Breast epithelium (tissue), 4 donors: ENCODE results near the gene DNAJC2. TPM values are rescaled to one million over a fixed set of nuclear protein-coding genes. Genes with fewer than 3 reads are reported as not detected.

Source experiments
- DNase-seq, 2 donors: peaks; one replicate each; pipeline ENCODE4 v3.0.0-alpha.2; 2019; ENCODE audit warnings: low spot score in 2 of 2
- H3K27ac ChIP-seq, 2 donors: fragments of 200-600 bp; sonication (generic) in 1 of 2; one replicate each; pipeline ENCODE4 v1.5.1; 2016 to 2019; ENCODE audit warnings: mild to moderate bottlenecking in 1 of 2
- H3K27me3 ChIP-seq, 2 donors: fragments of 200-600 bp; sonication (generic) in 1 of 2; one replicate each; pipeline versions ENCODE4 v1.5.1 to v1.6.0; 2017 to 2019; ENCODE audit warnings: control low read depth in 1 of 2, mild to moderate bottlenecking in 1 of 2
- H3K36me3 ChIP-seq: fragments of 200-600 bp; one replicate; pipeline ENCODE4 v1.5.1; 2019
- H3K4me1 ChIP-seq, 2 donors: fragments of 200-600 bp; sonication (generic); one replicate each; pipeline ENCODE4 v1.5.1; 2016 to 2019; ENCODE audit warnings: control low read depth in 1 of 2
- H3K4me3 ChIP-seq, 3 donors: fragments of 200-600 bp; sonication (generic); 1 replicate in 2 of 3; 2 replicates in 1 of 3; pipeline ENCODE4 v1.5.1; 2016 to 2019; ENCODE audit warnings: mild to moderate bottlenecking in 3 of 3, moderate library complexity in 2 of 3
- H3K9me3 ChIP-seq, 2 donors: fragments of 200-600 bp; sonication (generic) in 1 of 2; one replicate each; pipeline ENCODE4 v1.5.1; 2016 to 2019; ENCODE audit warnings: control low read depth in 1 of 2
- POLR2A ChIP-seq: fragments of 450-650 bp; IDR thresholded peaks from one replicate; pipeline ENCODE4 v1.6.1; 2016; ENCODE audit warnings: antibody characterized with exemption, mild to moderate bottlenecking, moderate library complexity
- POLR2AphosphoS5 ChIP-seq, 3 donors: sonication (generic); formaldehyde crosslinking; IDR thresholded peaks; one replicate each; pipeline ENCODE4 v1.6.1; 2017; ENCODE audit warnings: antibody characterized with exemption in 3 of 3
- intact Hi-C: fragments of 100-400 bp; cut with DNase I; formaldehyde crosslinking; loops from one replicate; pipeline ENCODE4 v1.15.1; 2023; ENCODE audit warnings: low total_unique reads
- total RNA-seq, 3 donors: library from RNA; depleted of rRNA; stranded (reverse); fragments of >200 nt; gene quantifications; one replicate each; pipeline ENCODE4 v1.1.0, GENCODE V29; 2016
- TF ChIP-seq, protein P1 (sequence below), 3 donors: fragments of 450-650 bp; IDR thresholded peaks; one replicate each; pipeline ENCODE4 v1.5.1; 2016 to 2017; ENCODE audit warnings: antibody characterized with exemption in 3 of 3, mild to moderate bottlenecking in 3 of 3, moderate library complexity in 3 of 3

The DNAJC2 gene
- total RNA-seq, 3 donors from 2014 or later: 12.8 to 26.1 (median 21.3) TPM

DNA sequence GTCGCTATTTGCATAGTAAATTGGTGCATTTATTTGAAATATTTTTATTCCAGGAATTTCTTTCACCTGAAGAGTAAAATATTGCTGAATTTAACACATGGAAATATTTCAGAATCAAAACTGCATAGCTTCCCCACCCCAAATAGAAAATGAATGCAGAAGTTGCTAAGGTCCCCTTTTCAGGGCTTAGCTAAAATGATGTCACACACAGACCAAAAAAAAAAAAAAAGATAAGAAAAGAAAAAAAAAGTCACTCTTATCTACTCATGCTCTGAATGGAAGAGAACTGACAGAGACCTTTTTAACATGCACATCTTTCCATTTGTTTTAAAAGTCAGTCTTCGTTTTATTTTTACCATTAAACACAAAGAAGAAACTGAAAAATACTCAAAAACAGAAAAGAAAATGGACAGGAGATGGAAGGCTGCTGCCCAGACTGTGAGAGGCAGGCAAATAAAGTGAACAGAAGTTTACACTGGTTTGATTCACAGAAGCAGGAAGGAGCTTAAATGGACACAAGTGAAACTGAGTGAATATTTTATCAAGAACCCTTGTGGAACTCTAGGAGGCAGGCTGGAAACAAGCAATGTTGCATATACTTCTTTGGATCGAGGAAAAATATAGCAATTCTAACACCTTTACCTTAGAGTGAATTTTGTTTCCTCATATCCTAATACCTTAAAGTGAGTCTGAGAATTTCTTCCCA, 34.9 kb upstream of the DNAJC2 start:
- Histone ChIP-seq H3K36me3 (no peaks in the 10 kb centered on the region), H3K27me3 (no peaks in the 10 kb centered on the region), H3K4me3 (no peak overlapping the region), H3K27ac (no peak overlapping the region), H3K4me1 (no peaks in the 10 kb centered on the region), H3K9me3 (no peaks in the 10 kb centered on the region)
- intact Hi-C loops: no loop called here
- TF ChIP-seq POLR2A: no peak
- TF ChIP-seq, protein P1, sequence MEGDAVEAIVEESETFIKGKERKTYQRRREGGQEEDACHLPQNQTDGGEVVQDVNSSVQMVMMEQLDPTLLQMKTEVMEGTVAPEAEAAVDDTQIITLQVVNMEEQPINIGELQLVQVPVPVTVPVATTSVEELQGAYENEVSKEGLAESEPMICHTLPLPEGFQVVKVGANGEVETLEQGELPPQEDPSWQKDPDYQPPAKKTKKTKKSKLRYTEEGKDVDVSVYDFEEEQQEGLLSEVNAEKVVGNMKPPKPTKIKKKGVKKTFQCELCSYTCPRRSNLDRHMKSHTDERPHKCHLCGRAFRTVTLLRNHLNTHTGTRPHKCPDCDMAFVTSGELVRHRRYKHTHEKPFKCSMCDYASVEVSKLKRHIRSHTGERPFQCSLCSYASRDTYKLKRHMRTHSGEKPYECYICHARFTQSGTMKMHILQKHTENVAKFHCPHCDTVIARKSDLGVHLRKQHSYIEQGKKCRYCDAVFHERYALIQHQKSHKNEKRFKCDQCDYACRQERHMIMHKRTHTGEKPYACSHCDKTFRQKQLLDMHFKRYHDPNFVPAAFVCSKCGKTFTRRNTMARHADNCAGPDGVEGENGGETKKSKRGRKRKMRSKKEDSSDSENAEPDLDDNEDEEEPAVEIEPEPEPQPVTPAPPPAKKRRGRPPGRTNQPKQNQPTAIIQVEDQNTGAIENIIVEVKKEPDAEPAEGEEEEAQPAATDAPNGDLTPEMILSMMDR (IDR thresholded peaks at IDR 0.05): no peak
- no peak for TF ChIP-seq POLR2AphosphoS5 (IDR thresholded peaks at IDR 0.05)
- DNase-seq: no peak

DNA sequence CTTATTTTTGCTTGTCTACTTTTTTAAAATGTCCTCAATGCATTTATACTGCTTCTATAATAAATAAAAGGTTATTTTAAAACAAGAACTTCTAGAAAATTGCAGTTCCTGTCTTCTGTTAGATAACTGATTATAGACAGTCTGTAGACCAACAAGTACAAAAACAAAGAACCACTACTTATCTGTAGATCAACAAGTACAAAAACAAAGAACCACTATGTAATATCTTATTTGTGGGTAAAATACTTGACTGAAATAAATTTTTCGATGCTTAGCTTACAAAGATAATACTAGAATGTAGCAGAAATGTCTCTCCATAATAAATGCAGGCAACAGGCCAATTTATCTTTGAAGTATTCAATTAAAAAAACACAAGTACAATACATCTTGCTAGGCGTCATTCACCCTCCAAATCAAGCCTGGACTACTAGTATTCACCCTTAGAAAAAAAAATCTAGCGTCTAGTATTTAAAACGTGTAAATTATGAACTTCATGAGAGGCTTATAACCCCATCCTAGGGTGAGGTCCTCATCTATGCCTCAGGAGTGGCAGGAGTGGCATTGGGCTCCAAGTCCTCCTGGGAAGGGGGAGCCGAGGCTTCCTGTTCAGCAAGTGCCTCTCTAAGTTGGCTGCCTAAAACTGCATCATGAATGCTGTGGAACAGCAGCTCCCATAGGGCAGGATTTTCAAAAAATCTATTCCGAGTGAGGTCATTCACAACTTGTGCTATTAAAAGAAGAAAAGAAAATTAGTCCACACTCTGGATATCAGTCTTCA, 29.5 kb upstream of the DNAJC2 start:
- DNase-seq: no peak
- intact Hi-C loops: no loop called here
- no peak overlapping the region for H3K27ac ChIP-seq
- H3K9me3 ChIP-seq: no peaks in the 10 kb centered on the region
- no peak overlapping the region for H3K4me3 ChIP-seq
- H3K27me3 ChIP-seq: no peaks in the 10 kb centered on the region
- no peaks in the 10 kb centered on the region for H3K36me3 ChIP-seq
- H3K4me1 ChIP-seq: no peaks in the 10 kb centered on the region
- TF ChIP-seq POLR2AphosphoS5 (IDR thresholded peaks at IDR 0.05): no peak
- TF ChIP-seq POLR2A: no peak
- TF ChIP-seq, protein P1 (IDR thresholded peaks at IDR 0.05): no peak

DNA sequence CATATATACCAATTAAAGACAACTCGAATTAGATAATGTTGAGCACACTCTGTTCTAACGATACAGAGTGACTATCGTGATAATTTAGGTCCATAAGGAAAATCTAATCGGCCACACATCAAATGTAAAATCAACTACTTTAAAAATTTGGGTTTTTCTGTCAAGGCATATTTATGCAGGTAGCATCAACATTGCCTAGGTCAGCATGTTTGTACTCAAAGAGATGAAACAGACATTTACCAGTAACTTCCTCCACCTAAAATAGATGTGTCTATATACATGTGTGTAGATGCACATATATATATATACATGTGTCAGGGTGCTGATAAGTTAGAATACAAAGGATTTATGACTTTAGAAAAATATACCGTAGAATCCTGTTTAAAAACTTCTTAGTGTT, 24.9 kb upstream of the DNAJC2 start:
- Histone ChIP-seq H3K36me3 (peaks cover 5% of the 10 kb centered on the region), H3K9me3 (no peaks in the 10 kb centered on the region), H3K4me3 (no peak overlapping the region), H3K27me3 (no peaks in the 10 kb centered on the region), H3K27ac (no peak overlapping the region), H3K4me1 (no peaks in the 10 kb centered on the region)
- no peak for DNase-seq
- TF ChIP-seq, protein P1 (IDR thresholded peaks at IDR 0.05): no peak
- TF ChIP-seq POLR2A (no peak), POLR2AphosphoS5 (IDR thresholded peaks at IDR 0.05) (no peak)
- intact Hi-C loops: no loop called here

DNA sequence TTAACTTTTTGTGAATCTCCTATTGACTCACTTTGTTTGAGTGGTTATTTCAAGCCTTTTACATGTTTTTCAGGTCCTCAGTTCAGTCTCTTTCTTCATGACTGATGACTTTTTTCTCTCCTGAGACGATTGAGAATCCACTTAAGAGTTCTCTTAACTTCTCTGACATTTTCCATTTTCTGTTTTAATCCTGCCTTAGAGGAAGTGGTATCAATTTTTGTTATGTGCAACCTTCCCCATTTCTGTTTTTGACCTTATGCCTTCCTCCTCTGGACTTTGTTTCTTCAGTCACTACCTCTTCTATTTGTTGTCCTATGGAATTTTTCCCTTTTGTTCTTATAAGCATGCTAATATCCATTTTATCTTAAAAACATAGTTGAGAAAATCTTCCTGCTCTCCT, 5.2 kb upstream of the DNAJC2 start:
- no peaks in the 10 kb centered on the region for H3K9me3 ChIP-seq
- intact Hi-C loops: no loop called here
- peaks cover 0 to 7% of the 10 kb centered on the region in 2 donors for H3K4me1 ChIP-seq
- H3K27ac ChIP-seq: no peak overlapping the region
- DNase-seq: no peak
- H3K4me3 ChIP-seq: no peak overlapping the region
- TF ChIP-seq POLR2AphosphoS5 (IDR thresholded peaks at IDR 0.05) (no peak), POLR2A (no peak)
- TF ChIP-seq, protein P1 (IDR thresholded peaks at IDR 0.05): no peak
- peaks cover 4% of the 10 kb centered on the region for H3K36me3 ChIP-seq
- no peaks in the 10 kb centered on the region for H3K27me3 ChIP-seq

DNA sequence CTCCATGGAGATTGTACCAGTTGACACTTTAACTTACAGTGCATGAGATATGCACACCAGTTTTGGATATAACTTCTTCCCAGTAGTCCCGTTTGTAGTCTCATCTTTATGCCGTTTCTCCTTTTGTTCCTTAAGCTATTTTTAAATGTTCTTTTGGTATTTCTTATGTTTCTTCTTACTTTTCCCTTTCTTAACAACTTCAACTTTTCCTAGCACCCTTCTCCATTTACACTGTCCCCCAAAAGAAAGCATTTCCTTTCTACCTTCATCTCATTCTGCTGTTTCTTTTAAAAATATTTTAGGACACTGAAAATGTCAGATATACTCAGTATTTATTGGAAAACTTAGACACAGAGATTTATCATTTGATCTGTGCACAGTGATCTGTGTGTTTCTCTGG, 4.4 kb upstream of the DNAJC2 start:
- H3K4me1 ChIP-seq: peaks cover 0 to 7% of the 10 kb centered on the region in 2 donors
- no peak overlapping the region for H3K27ac ChIP-seq
- intact Hi-C loops: no loop called here
- peak overlapping the region; percentile 66 to 78 (median 74) for H3K4me3 ChIP-seq
- H3K27me3 ChIP-seq: no peaks in the 10 kb centered on the region
- DNase-seq: no peak
- no peak for TF ChIP-seq POLR2A
- no peak for TF ChIP-seq POLR2AphosphoS5 (IDR thresholded peaks at IDR 0.05)
- TF ChIP-seq, protein P1 (IDR thresholded peaks at IDR 0.05): no peak
- H3K9me3 ChIP-seq: no peaks in the 10 kb centered on the region
- peaks cover 4% of the 10 kb centered on the region for H3K36me3 ChIP-seq
